ENCODE measurements around the gene CCDC85C. TPM values are rescaled to one million over a fixed set of nuclear protein-coding genes. Genes with fewer than 3 reads are reported as not detected.
"Not testable (repeated sequence)": the region's sequence is repeated elsewhere in the genome, so short reads cannot be mapped to it uniquely, and the experiment has no call there.

The CCDC85C gene
- total and polyA plus RNA-seq, 8 donors: 10.5 to 28.6 (median 15.9) TPM

- DNase-seq: peak in 1 of 2 donors; percentile 79
- Histone ChIP-seq H3K4me1 (peaks cover 12 to 19% (median 17%) of the 10 kb centered on the region in 4 donors), H3K4me3 (peak within 1 kb of the TSS; percentile 46 to 63 (median 52)), H3K9me3 (no peaks in the 10 kb centered on the region), H3K27ac (peak within 1 kb of the TSS in 2 of 5 donors; percentile 27 to 56), H3K36me3 (no peaks in the 10 kb centered on the region), H3K27me3 (peaks cover 0 to 29% (median 12%) of the 10 kb centered on the region in 3 donors)
- TF ChIP-seq CTCF (IDR thresholded peaks at IDR 0.05) (no peak), EP300 (IDR thresholded peaks at IDR 0.05) (no peak), POLR2AphosphoS5 (IDR thresholded peaks at IDR 0.05) (no peak), POLR2A (IDR thresholded peaks at IDR 0.05) (no peak)
- intact Hi-C loops (cut with DNase I; ENCODE audit: low total_unique reads): no loop called here
- WGBS, 5 donors: 8 to 19% (median 10%) methylated on average over 44 to 91 of the region's 91 CpGs
These were observed 40.9 kb upstream of the CCDC85C start, which contains the start of gene HHIPL1 for GRCh38 chr14:99644723-99645544. TSS of gene HHIPL1 (plus strand) at chr14:99645129. CDS start at chr14:99645208, 79 bp downstream.

GRCh38 chr14:99644035-99644587, 40.1 kb upstream of the CCDC85C start:
- WGBS, 5 donors: 91 to 97% (median 94%) methylated on average over 11 of the region's 11 CpGs
- Histone ChIP-seq H3K27me3 (peaks cover 0 to 29% (median 12%) of the 10 kb centered on the region in 3 donors), H3K4me1 (peaks cover 12 to 19% (median 17%) of the 10 kb centered on the region in 4 donors), H3K27ac (no peak overlapping the region), H3K4me3 (no peak overlapping the region), H3K9me3 (no peaks in the 10 kb centered on the region), H3K36me3 (no peaks in the 10 kb centered on the region)
- TF ChIP-seq EP300 (IDR thresholded peaks at IDR 0.05) (no peak), POLR2AphosphoS5 (IDR thresholded peaks at IDR 0.05) (no peak), POLR2A (IDR thresholded peaks at IDR 0.05) (no peak), CTCF (IDR thresholded peaks at IDR 0.05) (no peak)
- DNase-seq: no peak
- intact Hi-C loops (cut with DNase I; ENCODE audit: low total_unique reads): no loop called here

- no peak for TF ChIP-seq POLR2AphosphoS5 (IDR thresholded peaks at IDR 0.05)
- no peak for TF ChIP-seq CTCF (IDR thresholded peaks at IDR 0.05)
- TF ChIP-seq EP300 (IDR thresholded peaks at IDR 0.05): no peak
- no peak for TF ChIP-seq POLR2A (IDR thresholded peaks at IDR 0.05)
- H3K36me3 ChIP-seq: no peaks in the 10 kb centered on the region
- WGBS, 5 donors: 52 to 69% (median 57%) methylated on average over 6 of the region's 6 CpGs
- H3K9me3 ChIP-seq: no peaks in the 10 kb centered on the region
- H3K4me3 ChIP-seq: no peak overlapping the region
- DNase-seq: no peak
- H3K27ac ChIP-seq: no peak overlapping the region
- intact Hi-C loops (cut with DNase I; ENCODE audit: low total_unique reads): no loop called here
- H3K27me3 ChIP-seq: peaks cover 0 to 29% (median 12%) of the 10 kb centered on the region in 3 donors
- peaks cover 12 to 19% (median 17%) of the 10 kb centered on the region in 4 donors for H3K4me1 ChIP-seq
These were observed 39.3 kb upstream of the CCDC85C start for GRCh38 chr14:99643343-99643742.

- peaks cover 0 to 29% (median 12%) of the 10 kb centered on the region in 3 donors for H3K27me3 ChIP-seq
- H3K9me3 ChIP-seq: not testable (repeated sequence)
These were observed 38.8 kb upstream of the CCDC85C start for GRCh38 chr14:99642771-99643170.

More at GRCh38 chr14:99642771-99643170, 38.8 kb upstream of the CCDC85C start:
- DNase-seq; H3K36me3 ChIP-seq; H3K4me3 ChIP-seq; H3K27ac ChIP-seq; intact Hi-C loops (cut with DNase I; ENCODE audit: low total_unique reads): not testable (repeated sequence)
- 89 to 98% (median 97%) methylated on average over 5 of the region's 5 CpGs for WGBS, 5 donors
- H3K4me1 ChIP-seq: peaks cover 12 to 19% (median 17%) of the 10 kb centered on the region in 4 donors
